HEK293 (cell line): ENCODE results near the gene PRIMA1.

ENCODE experiments used
- CTCF ChIA-PET: fragments of 350-600 bp; formaldehyde crosslinking; extraction: SDS; loops from one replicate; lab custom pipeline; 2021; ENCODE audit warnings: antibody characterized with exemption; lab: Yijun Ruan, JAX
- POLR2A ChIA-PET: fragments of 300-600 bp; formaldehyde crosslinking; extraction: SDS; loops from one replicate; lab custom pipeline; 2020; ENCODE audit warnings: antibody characterized with exemption, inconsistent platforms; lab: Yijun Ruan, JAX
- H3K27ac ChIP-seq: fragments of 200-500 bp; sonication (Bioruptor generic); 2 replicates; pipeline ENCODE4 v1.5.1; 2014; ENCODE audit warnings: low read depth, low read length, control low read depth, inconsistent platforms; ENCODE audit errors: extremely low read depth
- H3K36me3 ChIP-seq, 2 experiments: fragments of 200-500 bp in 1 of 2; sonication (Bioruptor generic) in 1 of 2; 1 replicate in 1 of 2; 2 replicates in 1 of 2; pipeline ENCODE4 v1.5.1; 2014 to 2017; ENCODE audit warnings: inconsistent platforms in 2 of 2, low read length in 2 of 2; ENCODE audit not compliant: control insufficient read depth in 2 of 2, insufficient read depth in 1 of 2
- H3K4me1 ChIP-seq: fragments of 200-500 bp; sonication (Bioruptor generic); 2 replicates; pipeline ENCODE4 v1.5.1; 2014; ENCODE audit warnings: mild to moderate bottlenecking, low read length, inconsistent platforms; ENCODE audit not compliant: control insufficient read depth, insufficient read depth
- H3K4me3 ChIP-seq: 2 replicates; pipeline ENCODE4 v1.5.1; 2011; ENCODE audit warnings: low read depth, mild to moderate bottlenecking, control low read depth, low read length, moderate library complexity
- H3K9me3 ChIP-seq: fragments of 200-500 bp; sonication (Bioruptor generic); 2 replicates; pipeline ENCODE4 v1.5.1; 2014; ENCODE audit warnings: low read depth, low read length, inconsistent platforms; ENCODE audit not compliant: control insufficient read depth, insufficient read depth
- GLI2 ChIP-seq: fragments of 450-650 bp; formaldehyde crosslinking; IDR thresholded peaks from 2 replicates; pipeline ENCODE4; 2017; ENCODE audit warnings: missing biosample characterization, missing genetic modification characterization, low read depth, borderline replicate concordance
- IKZF3 ChIP-seq: fragments of 450-650 bp; IDR thresholded peaks from 2 replicates; pipeline ENCODE4 v1.5.0; 2018; ENCODE audit warnings: missing biosample characterization, mild to moderate bottlenecking, missing genetic modification characterization, moderate library complexity
- KLF7 ChIP-seq: fragments of 450-650 bp; formaldehyde crosslinking; IDR thresholded peaks from 2 replicates; pipeline ENCODE4 v1.5.1; 2016; ENCODE audit warnings: missing biosample characterization, missing genetic modification characterization, borderline replicate concordance
- KLF8 ChIP-seq: fragments of 450-650 bp; formaldehyde crosslinking; IDR thresholded peaks from 2 replicates; pipeline ENCODE4 v1.5.1; 2016; ENCODE audit warnings: missing biosample characterization, missing genetic modification characterization
- SETDB1 ChIP-seq: IDR thresholded peaks from one replicate; pipeline ENCODE4 v1.6.1; 2017; ENCODE audit warnings: mild to moderate bottlenecking, low read length, moderate library complexity, mixed read lengths; ENCODE audit not compliant: insufficient read length
- SP7 ChIP-seq: fragments of 450-650 bp; formaldehyde crosslinking; IDR thresholded peaks from 2 replicates; pipeline ENCODE4 v1.5.1; 2016; ENCODE audit warnings: missing biosample characterization, missing genetic modification characterization
- TRIM28 ChIP-seq: IDR thresholded peaks from 2 replicates; pipeline ENCODE4 v1.6.1; 2011; ENCODE audit warnings: low read length, control low read depth, borderline replicate concordance
- YY1 ChIP-seq: fragments of 450-650 bp; formaldehyde crosslinking; IDR thresholded peaks from 2 replicates; pipeline ENCODE4 v1.5.1; 2018; ENCODE audit warnings: missing biosample characterization, missing genetic modification characterization
- ZBTB21 ChIP-seq: fragments of 450-650 bp; formaldehyde crosslinking; IDR thresholded peaks from 2 replicates; pipeline ENCODE4 v1.5.1; 2017; ENCODE audit warnings: missing biosample characterization, missing genetic modification characterization
- ZBTB48 ChIP-seq: fragments of 450-650 bp; formaldehyde crosslinking; IDR thresholded peaks from 2 replicates; pipeline ENCODE4 v1.5.1; 2016; ENCODE audit warnings: missing biosample characterization, missing genetic modification characterization
- ZFP37 ChIP-seq: fragments of 450-650 bp; formaldehyde crosslinking; IDR thresholded peaks from 2 replicates; pipeline ENCODE4 v1.5.1; 2016; ENCODE audit warnings: missing biosample characterization, missing genetic modification characterization
- ZNF138 ChIP-seq: fragments of 450-650 bp; formaldehyde crosslinking; IDR thresholded peaks from 2 replicates; pipeline ENCODE4 v1.5.1; 2016; ENCODE audit warnings: missing biosample characterization, missing genetic modification characterization, borderline replicate concordance
- ZNF169 ChIP-seq: fragments of 450-650 bp; formaldehyde crosslinking; IDR thresholded peaks from 2 replicates; pipeline ENCODE4 v1.5.1; 2016; ENCODE audit warnings: missing biosample characterization, missing genetic modification characterization
- ZNF174 ChIP-seq: fragments of 450-650 bp; formaldehyde crosslinking; IDR thresholded peaks from 2 replicates; pipeline ENCODE4 v1.5.0; 2017; ENCODE audit warnings: missing biosample characterization, mild to moderate bottlenecking, missing genetic modification characterization
- ZNF175 ChIP-seq: fragments of 450-650 bp; formaldehyde crosslinking; IDR thresholded peaks from 2 replicates; pipeline ENCODE4 v1.5.1; 2016; ENCODE audit warnings: missing biosample characterization, missing genetic modification characterization
- ZNF266 ChIP-seq: fragments of 450-650 bp; formaldehyde crosslinking; IDR thresholded peaks from 2 replicates; pipeline ENCODE4 v1.5.1; 2016; ENCODE audit warnings: missing biosample characterization, missing genetic modification characterization, low read depth
- ZNF354C ChIP-seq: fragments of 450-650 bp; formaldehyde crosslinking; IDR thresholded peaks from 2 replicates; pipeline ENCODE4 v1.5.1; 2016; ENCODE audit warnings: missing biosample characterization, missing genetic modification characterization, low read depth, borderline replicate concordance
- ZNF391 ChIP-seq: fragments of 450-650 bp; formaldehyde crosslinking; IDR thresholded peaks from 2 replicates; pipeline ENCODE4 v1.5.1; 2016; ENCODE audit warnings: low read depth, missing biosample characterization, missing genetic modification characterization, borderline replicate concordance
- ZNF600 ChIP-seq: fragments of 450-650 bp; formaldehyde crosslinking; IDR thresholded peaks from 2 replicates; pipeline ENCODE4 v1.5.1; 2016; ENCODE audit warnings: missing biosample characterization, missing genetic modification characterization
- ZNF629 ChIP-seq: fragments of 450-650 bp; formaldehyde crosslinking; IDR thresholded peaks from 2 replicates; pipeline ENCODE4 v1.5.1; 2017; ENCODE audit warnings: missing biosample characterization, missing genetic modification characterization
- ZNF670 ChIP-seq: fragments of 450-650 bp; formaldehyde crosslinking; IDR thresholded peaks from 2 replicates; pipeline ENCODE4 v1.5.1; 2016; ENCODE audit warnings: missing biosample characterization, missing genetic modification characterization, low read depth
- ZNF707 ChIP-seq: fragments of 450-650 bp; formaldehyde crosslinking; IDR thresholded peaks from 2 replicates; pipeline ENCODE4 v1.5.1; 2016; ENCODE audit warnings: missing biosample characterization, missing genetic modification characterization
- ZNF776 ChIP-seq: fragments of 450-650 bp; formaldehyde crosslinking; IDR thresholded peaks from 2 replicates; pipeline ENCODE4 v1.5.0; 2017; ENCODE audit warnings: missing biosample characterization, missing genetic modification characterization, borderline replicate concordance
- ZSCAN30 ChIP-seq: fragments of 450-650 bp; IDR thresholded peaks from 2 replicates; pipeline ENCODE4 v1.5.1; 2018; ENCODE audit warnings: missing biosample characterization, mild to moderate bottlenecking, missing genetic modification characterization, moderate library complexity
- TF ChIP-seq, protein P1 (sequence below): fragments of 450-650 bp; formaldehyde crosslinking; optimal IDR thresholded peaks from 2 replicates; pipeline ENCODE3; 2016; ENCODE audit warnings: missing biosample characterization, mild to moderate bottlenecking, missing genetic modification characterization
- TF ChIP-seq, protein P2 (sequence below): fragments of 450-650 bp; formaldehyde crosslinking; conservative IDR thresholded peaks from 2 replicates; pipeline ENCODE4 v1.5.1; 2016; ENCODE audit warnings: low read depth, missing biosample characterization, missing genetic modification characterization

PRIMA1 gene

DNA sequence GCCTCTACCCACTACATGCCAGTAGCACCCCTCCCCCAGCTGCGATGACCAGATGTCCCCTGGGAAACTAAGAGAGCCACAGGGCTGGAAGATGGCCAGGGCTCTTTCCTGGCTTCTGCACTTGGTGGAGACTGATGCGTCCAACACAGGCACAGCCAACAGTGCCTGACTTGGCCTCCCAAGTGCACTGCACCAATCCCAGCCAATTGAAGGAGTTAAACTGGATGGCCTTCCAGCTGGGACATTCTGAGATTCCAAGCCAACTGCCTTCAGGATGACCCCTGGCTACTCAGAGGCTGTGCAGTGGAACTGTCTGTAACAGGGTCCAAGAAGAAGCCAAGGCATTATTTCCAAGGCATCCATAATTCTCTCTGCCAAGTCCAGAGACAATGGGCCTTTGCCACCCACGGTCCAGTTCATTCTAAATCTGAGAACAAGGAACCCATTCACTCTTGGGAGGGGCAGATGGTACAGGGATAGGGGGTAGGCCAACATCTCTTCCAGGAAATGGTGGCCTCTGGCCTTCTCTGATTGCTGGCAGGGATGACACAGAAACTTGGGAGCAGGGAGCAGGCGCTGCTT, 35.2 kb downstream of the PRIMA1 start:
- no peak overlapping the region for H3K27ac ChIP-seq
- ChIA-PET POLR2A (no interaction called here), CTCF (no interaction called here)
- no peaks in the 10 kb centered on the region for H3K4me1 ChIP-seq
- no peaks in the 10 kb centered on the region for H3K9me3 ChIP-seq
- TF ChIP-seq YY1 (tag by site-specific recombination) (no peak), KLF8 (no peak), ZBTB48 (tag by site-specific recombination) (no peak), ZBTB21 (tag by site-specific recombination) (no peak), ZNF138 (tag by site-specific recombination) (no peak), ZNF266 (tag by site-specific recombination) (no peak)
- TF ChIP-seq, protein P1, sequence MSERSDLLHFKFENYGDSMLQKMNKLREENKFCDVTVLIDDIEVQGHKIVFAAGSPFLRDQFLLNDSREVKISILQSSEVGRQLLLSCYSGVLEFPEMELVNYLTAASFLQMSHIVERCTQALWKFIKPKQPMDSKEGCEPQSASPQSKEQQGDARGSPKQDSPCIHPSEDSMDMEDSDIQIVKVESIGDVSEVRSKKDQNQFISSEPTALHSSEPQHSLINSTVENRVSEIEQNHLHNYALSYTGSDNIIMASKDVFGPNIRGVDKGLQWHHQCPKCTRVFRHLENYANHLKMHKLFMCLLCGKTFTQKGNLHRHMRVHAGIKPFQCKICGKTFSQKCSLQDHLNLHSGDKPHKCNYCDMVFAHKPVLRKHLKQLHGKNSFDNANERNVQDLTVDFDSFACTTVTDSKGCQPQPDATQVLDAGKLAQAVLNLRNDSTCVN (tag by site-specific recombination) = no peak
- no peak overlapping the region for H3K4me3 ChIP-seq
- H3K36me3 ChIP-seq = no peaks in the 10 kb centered on the region

DNA sequence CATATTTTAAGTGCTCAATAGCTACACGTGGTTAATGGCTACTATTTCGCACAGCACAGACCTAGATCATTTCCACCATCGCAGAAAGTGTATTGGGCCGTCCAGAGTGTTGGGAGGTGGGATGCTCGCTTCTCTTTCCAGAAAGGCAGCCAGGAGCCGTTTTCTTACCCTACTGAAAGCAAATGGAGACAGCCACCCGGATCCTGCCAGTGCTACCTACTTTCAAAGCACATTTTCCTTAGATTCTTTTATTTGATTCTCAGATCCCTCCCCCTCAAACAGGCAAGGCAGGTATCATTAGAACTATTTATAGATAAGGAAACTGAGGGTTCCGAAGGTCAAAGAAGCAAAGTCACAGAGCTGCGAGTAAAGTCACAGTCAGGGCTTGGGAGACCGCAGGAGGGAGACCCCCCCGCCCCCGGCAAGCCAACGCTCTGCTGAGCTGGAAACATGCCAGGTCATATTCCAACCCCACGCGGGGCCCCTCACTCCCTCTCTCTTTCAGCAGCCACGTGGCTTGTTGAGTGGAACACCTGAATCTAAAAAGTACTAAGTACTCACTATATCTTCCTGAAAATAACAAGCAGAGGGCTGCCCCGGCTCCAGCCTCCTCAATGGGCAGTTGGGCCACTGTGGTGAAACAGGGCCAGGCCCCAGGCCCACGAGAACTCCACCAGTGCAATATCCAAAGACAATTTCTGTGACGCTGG, 36.2 kb downstream of the PRIMA1 start:
- Histone ChIP-seq H3K9me3 (no peaks in the 10 kb centered on the region), H3K36me3 (no peaks in the 10 kb centered on the region), H3K27ac (no peak overlapping the region), H3K4me3 (no peak overlapping the region), H3K4me1 (no peaks in the 10 kb centered on the region)
- ChIA-PET POLR2A (no interaction called here), CTCF (no interaction called here)
- TF ChIP-seq ZFP37 (tag by site-specific recombination) (no peak), ZNF776 (no peak), SP7 (no peak), KLF7 (tag by site-specific recombination) (no peak), ZNF670 (tag by site-specific recombination) (no peak), ZSCAN30 (no peak), ZNF600 (tag by site-specific recombination) (no peak), ZNF174 (no peak), ZNF391 (no peak), ZNF175 (no peak), IKZF3 (tag by site-specific recombination) (no peak)

DNA sequence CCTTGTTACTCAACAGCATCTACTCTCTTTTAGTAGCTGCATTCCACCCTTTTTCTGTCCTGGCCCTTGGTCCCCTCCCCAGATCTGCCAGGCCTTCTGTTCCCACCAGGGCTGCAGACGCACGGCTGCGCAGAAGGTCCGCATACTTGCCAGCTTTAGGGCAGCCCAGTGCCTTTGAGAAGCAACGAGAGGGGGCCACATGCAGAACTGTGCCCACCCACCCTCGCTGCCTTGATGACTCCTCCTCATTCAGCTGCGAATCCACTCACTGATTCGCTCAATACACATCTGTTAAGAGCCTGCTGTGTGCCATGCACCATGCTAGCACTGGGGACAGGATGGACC, 39.2 kb downstream of the PRIMA1 start:
- POLR2A ChIA-PET = no interaction called here

More for the DNA sequence above, 39.2 kb downstream of the PRIMA1 start:
- Histone ChIP-seq H3K4me3 (no peak overlapping the region), H3K4me1 (no peaks in the 10 kb centered on the region), H3K36me3 (no peaks in the 10 kb centered on the region), H3K27ac (no peak overlapping the region), H3K9me3 (no peaks in the 10 kb centered on the region)
- CTCF ChIA-PET = interaction anchor here (0.6 to 0.7 kb wide), 2 partner anchors 51 to 61 kb away, joined by 3 read pairs; no protein-coding TSS in a partner anchor
- TF ChIP-seq TRIM28 = no peak
- no peak for TF ChIP-seq ZNF169
- no peak for TF ChIP-seq ZNF354C
- TF ChIP-seq SETDB1 = no peak
- TF ChIP-seq, protein P2, sequence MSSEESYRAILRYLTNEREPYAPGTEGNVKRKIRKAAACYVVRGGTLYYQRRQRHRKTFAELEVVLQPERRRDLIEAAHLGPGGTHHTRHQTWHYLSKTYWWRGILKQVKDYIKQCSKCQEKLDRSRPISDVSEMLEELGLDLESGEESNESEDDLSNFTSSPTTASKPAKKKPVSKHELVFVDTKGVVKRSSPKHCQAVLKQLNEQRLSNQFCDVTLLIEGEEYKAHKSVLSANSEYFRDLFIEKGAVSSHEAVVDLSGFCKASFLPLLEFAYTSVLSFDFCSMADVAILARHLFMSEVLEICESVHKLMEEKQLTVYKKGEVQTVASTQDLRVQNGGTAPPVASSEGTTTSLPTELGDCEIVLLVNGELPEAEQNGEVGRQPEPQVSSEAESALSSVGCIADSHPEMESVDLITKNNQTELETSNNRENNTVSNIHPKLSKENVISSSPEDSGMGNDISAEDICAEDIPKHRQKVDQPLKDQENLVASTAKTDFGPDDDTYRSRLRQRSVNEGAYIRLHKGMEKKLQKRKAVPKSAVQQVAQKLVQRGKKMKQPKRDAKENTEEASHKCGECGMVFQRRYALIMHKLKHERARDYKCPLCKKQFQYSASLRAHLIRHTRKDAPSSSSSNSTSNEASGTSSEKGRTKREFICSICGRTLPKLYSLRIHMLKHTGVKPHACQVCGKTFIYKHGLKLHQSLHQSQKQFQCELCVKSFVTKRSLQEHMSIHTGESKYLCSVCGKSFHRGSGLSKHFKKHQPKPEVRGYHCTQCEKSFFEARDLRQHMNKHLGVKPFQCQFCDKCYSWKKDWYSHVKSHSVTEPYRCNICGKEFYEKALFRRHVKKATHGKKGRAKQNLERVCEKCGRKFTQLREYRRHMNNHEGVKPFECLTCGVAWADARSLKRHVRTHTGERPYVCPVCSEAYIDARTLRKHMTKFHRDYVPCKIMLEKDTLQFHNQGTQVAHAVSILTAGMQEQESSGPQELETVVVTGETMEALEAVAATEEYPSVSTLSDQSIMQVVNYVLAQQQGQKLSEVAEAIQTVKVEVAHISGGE (tag by site-specific recombination) = no peak
- TF ChIP-seq ZNF629 (tag by site-specific recombination) = no peak
- no peak for TF ChIP-seq GLI2 (tag by site-specific recombination)
- TF ChIP-seq ZNF707 = no peak
